Measurements from ENCODE around the gene LIN37. TPM values are rescaled to one million over a fixed set of nuclear protein-coding genes. Genes with fewer than 3 reads are reported as not detected.

The LIN37 gene
- total and polyA plus RNA-seq, 9 of the 15 experiments (the other 6 are each of a cell fraction or from before 2014, with no cell fraction given): 1.2 to 12.5 (median 8.6) TPM

GRCh38 chr19:35745328-35746086 is 2.9 kb upstream of the LIN37 start, which contains the start of the genes PSENEN and U2AF1L4 (continued):
- TF ChIP-seq SP2 (IDR thresholded peaks at IDR 0.05; ENCODE audit: extremely low read depth, low read depth, low read length, poor library complexity, severe bottlenecking) (no peak), MGA (IDR thresholded peaks at IDR 0.05) (no peak), ZMIZ1 (IDR thresholded peaks at IDR 0.05; ENCODE audit: low read depth in 2 of 2, low read length in 2 of 2) (no peak), ZFPM2 (CRISPR knock-in tag; IDR thresholded peaks at IDR 0.05) (no peak), ZNF785 (CRISPR knock-in tag; IDR thresholded peaks at IDR 0.05) (no peak), ZNF518B (CRISPR knock-in tag; IDR thresholded peaks at IDR 0.05) (no peak), ZNF224 (CRISPR knock-in tag; IDR thresholded peaks at IDR 0.05) (no peak), CAMTA2 (CRISPR knock-in tag; conservative IDR thresholded peaks at IDR 0.05) (no peak)

All from K562 (cell line).